AG09309 (cell line): ENCODE measurements around the gene SHROOM2.

Source experiments
- DNase-seq: peaks from one replicate; pipeline ENCODE4 v3.0.0-alpha.2; 2010; ENCODE audit warnings: low read depth
- H3K4me3 ChIP-seq: 2 replicates; pipeline ENCODE4 v1.5.1; 2011; ENCODE audit warnings: mild to moderate bottlenecking, low read depth, low read length, moderate library complexity; ENCODE audit not compliant: control insufficient read depth
- TF ChIP-seq, protein P1 (sequence below): IDR thresholded peaks from 2 replicates; pipeline ENCODE4 v1.5.1; 2011; ENCODE audit warnings: mild to moderate bottlenecking, low read depth, low read length, inconsistent platforms; ENCODE audit not compliant: insufficient read depth, control insufficient read depth; ENCODE audit errors: missing control alignments

SHROOM2 gene

GRCh38 chrX:9747644-9748043 is 38.6 kb upstream of the SHROOM2 start:
- TF ChIP-seq, protein P1, sequence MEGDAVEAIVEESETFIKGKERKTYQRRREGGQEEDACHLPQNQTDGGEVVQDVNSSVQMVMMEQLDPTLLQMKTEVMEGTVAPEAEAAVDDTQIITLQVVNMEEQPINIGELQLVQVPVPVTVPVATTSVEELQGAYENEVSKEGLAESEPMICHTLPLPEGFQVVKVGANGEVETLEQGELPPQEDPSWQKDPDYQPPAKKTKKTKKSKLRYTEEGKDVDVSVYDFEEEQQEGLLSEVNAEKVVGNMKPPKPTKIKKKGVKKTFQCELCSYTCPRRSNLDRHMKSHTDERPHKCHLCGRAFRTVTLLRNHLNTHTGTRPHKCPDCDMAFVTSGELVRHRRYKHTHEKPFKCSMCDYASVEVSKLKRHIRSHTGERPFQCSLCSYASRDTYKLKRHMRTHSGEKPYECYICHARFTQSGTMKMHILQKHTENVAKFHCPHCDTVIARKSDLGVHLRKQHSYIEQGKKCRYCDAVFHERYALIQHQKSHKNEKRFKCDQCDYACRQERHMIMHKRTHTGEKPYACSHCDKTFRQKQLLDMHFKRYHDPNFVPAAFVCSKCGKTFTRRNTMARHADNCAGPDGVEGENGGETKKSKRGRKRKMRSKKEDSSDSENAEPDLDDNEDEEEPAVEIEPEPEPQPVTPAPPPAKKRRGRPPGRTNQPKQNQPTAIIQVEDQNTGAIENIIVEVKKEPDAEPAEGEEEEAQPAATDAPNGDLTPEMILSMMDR, result no peak
- H3K4me3 ChIP-seq, result no peak overlapping the region
- DNase-seq, result no peak

GRCh38 chrX:9749146-9749692 is 37.0 kb upstream of the SHROOM2 start:
- no peak overlapping the region for H3K4me3 ChIP-seq
- no peak for DNase-seq
- TF ChIP-seq, protein P1, result no peak

DNA sequence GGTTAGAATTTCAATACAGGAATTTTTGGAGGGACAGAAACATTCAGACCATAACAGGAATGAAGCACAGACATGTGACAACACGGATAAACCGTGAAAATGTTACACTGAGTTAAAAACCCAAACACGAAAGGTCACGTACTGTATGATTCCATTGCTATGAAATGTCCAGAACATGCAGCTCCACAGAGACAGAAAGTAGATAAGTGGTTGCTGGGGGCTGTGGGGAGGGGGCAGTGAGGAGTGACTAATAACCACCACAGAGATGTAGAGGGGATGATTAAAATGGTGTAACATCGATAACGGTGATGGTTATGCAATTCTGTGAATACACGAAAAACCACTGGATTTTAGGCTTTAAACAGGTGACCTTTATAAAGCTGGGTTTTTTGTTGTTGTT is 28.9 kb upstream of the SHROOM2 start:
- TF ChIP-seq, protein P1, result no peak
- no peak for DNase-seq

GRCh38 chrX:9758021-9758638 is 28.1 kb upstream of the SHROOM2 start:
- no peak overlapping the region for H3K4me3 ChIP-seq
- TF ChIP-seq, protein P1, result no peak
- no peak for DNase-seq

More for the DNA sequence above, 28.9 kb upstream of the SHROOM2 start:
- H3K4me3 ChIP-seq, result no peak overlapping the region

DNA sequence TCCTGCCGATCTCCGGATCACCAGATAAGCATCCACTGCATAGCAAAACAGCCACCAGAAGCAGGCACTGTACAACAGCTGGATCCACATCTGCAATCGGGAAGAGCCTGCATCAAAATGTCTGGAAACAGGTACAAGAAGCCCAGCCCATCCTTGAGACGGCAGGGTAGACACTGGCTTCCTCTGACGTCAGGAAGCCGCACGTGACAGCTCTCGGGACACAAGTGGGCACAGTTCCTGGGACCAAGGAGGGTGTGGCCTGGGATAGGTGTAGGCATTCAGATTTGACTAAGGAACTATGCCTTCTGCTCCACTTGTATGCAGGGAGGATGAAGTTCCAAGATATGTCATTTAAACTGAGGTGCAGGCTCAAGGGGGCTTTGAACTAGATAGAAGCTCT is 26.9 kb upstream of the SHROOM2 start:
- DNase-seq, result no peak
- TF ChIP-seq, protein P1, result no peak
- H3K4me3 ChIP-seq, result no peak overlapping the region

- H3K4me3 ChIP-seq, result no peak overlapping the region
- TF ChIP-seq, protein P1, result no peak
- no peak for DNase-seq
Measured at GRCh38 chrX:9765072-9765736, 21.0 kb upstream of the SHROOM2 start.

DNA sequence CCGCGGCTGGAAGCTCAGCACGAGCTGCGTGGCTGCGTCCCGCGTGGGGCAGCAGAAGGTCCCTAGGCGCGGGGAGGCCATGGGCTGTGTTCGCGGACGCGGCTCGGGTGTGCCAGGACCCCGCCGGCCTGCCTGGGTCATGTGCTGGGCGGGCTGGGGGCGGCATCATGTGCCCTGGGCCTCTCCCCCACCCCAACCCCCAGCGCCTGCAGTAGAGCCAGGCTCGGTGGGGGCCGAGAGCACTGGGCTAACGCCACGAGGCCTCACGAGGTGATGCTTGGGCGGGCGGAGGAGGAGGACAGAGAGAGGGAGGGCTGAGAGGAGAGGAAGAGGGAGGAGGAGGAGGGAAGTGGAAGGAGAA is 20.5 kb upstream of the SHROOM2 start, which contains the start of gene GPR143:
Gene GPR143 (minus strand): TSS at position 111 of the 361 bp plus-strand sequence. CDS start 30 bp downstream, at position 81.
- H3K4me3 ChIP-seq, result no peak within 1 kb of the TSS
- no peak for DNase-seq
- TF ChIP-seq, protein P1, result no peak
